ENCODE measurements around the gene ABCD4.

The ABCD4 gene

DNA sequence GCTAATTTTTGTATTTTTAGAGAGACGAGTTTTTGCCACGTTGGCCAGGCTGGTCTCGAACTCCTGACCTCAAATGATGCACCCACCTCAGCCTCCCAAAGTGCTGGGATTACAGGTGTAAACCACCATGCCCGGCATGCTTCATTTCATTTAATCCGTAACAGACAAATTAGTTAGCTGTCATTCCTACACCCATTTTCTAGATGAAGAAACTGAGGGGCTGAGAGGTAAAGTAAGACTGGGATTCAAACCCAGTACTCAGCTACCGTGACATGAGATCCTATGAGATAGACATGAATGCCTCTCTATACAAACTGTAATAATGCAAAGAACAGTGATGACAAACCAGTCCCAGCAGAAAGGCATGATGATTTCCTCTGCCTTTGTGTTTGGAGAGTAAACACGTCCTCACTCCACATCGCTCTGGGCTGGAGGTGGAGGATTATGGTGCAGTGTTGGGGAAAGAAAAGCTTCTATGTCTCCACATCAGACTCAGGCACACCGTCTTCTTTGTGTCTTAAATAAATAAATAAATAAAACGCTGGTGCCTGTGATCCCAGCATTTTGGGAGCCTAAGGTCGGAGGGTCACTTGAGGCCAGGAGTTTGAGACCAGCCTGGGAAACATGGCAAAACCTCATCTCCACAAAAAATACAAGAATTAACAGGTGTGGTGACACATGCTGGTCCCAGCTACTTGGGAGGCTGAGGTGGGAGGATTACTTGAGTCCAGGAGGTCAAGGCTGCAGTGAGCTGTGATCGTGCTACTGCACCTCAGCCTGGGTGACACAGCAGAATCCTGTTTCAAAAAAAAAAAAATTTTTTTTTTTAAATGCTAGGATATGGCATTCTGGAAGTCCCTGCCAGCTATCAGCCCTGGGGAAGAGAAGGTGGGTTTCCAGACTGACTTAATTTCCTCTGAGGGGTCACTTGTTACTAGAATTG lies 53.0 kb downstream of the ABCD4 start:
- ChIA-PET CTCF (interaction anchor here (0.7 kb wide), 1 partner anchor 393 kb away, joined by 4 read pairs; no protein-coding TSS in a partner anchor), POLR2A (ENCODE audit: low non-redundant PET) (no interaction called here)
- TF ChIP-seq, protein P1, sequence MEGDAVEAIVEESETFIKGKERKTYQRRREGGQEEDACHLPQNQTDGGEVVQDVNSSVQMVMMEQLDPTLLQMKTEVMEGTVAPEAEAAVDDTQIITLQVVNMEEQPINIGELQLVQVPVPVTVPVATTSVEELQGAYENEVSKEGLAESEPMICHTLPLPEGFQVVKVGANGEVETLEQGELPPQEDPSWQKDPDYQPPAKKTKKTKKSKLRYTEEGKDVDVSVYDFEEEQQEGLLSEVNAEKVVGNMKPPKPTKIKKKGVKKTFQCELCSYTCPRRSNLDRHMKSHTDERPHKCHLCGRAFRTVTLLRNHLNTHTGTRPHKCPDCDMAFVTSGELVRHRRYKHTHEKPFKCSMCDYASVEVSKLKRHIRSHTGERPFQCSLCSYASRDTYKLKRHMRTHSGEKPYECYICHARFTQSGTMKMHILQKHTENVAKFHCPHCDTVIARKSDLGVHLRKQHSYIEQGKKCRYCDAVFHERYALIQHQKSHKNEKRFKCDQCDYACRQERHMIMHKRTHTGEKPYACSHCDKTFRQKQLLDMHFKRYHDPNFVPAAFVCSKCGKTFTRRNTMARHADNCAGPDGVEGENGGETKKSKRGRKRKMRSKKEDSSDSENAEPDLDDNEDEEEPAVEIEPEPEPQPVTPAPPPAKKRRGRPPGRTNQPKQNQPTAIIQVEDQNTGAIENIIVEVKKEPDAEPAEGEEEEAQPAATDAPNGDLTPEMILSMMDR (conservative IDR thresholded peaks at IDR 0.05; ENCODE audit: low read depth) = no peak
- DNase-seq (ENCODE audit: low spot score) = no peak
- H3K27ac ChIP-seq = no peak overlapping the region

DNA sequence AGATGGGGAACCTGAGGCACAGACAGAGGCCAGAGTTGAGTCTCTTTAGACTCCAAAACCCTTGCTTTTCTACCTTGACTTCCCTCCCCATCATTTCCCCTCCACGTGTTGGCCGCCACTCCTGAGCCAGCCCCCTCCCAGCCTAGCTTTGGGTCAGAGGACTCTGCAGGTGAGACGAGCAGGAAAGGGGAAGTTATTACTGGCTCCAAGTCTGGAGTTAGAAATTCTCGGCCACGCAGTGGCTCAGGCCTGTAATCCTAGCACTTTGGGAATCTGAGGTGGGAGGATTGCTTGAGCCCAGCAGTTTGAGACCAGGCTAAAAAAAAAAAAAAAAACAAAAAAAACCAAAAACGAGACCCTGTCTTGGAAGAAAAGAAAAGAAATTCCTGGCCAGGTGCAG lies 54.7 kb downstream of the ABCD4 start:
- POLR2A ChIA-PET (ENCODE audit: low non-redundant PET) = no interaction called here
- CTCF ChIA-PET = interaction anchor here (0.7 kb wide), 1 partner anchor 138 kb away, joined by 3 read pairs; no protein-coding TSS in a partner anchor
- no peak overlapping the region for H3K27ac ChIP-seq
- no peak for DNase-seq (ENCODE audit: low spot score)
- TF ChIP-seq, protein P1 (conservative IDR thresholded peaks at IDR 0.05; ENCODE audit: low read depth) = no peak

DNA sequence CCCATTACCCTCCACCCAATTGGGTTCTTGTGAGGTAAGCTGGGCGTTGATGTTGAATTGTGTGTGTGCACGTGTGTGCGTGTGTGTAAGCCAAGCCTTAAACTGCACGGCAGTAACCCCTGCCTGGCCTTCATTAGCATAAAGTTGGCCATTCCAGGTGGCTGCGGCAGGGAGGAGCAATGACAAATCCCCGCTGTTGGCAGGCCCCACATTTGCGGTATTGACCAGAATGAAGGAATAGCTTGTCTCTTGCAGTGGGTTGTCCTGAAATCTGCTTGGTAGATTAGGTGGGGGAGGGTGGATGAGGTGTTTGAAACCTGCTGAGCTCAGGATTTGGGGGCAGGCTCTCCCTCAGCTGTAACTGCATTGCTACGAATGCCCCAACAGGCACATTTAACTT lies 56.2 kb downstream of the ABCD4 start:
- H3K27ac ChIP-seq = no peak overlapping the region
- ChIA-PET POLR2A (ENCODE audit: low non-redundant PET) (no interaction called here), CTCF (interaction anchor here (0.5 to 1.6 kb wide), 4 partner anchors 10 to 357 kb away, joined by 3 to 6 read pairs (median 3); partner anchors contain the start of gene ABCD4)
- DNase-seq (ENCODE audit: low spot score) = no peak
- TF ChIP-seq, protein P1 (conservative IDR thresholded peaks at IDR 0.05; ENCODE audit: low read depth) = no peak

DNA sequence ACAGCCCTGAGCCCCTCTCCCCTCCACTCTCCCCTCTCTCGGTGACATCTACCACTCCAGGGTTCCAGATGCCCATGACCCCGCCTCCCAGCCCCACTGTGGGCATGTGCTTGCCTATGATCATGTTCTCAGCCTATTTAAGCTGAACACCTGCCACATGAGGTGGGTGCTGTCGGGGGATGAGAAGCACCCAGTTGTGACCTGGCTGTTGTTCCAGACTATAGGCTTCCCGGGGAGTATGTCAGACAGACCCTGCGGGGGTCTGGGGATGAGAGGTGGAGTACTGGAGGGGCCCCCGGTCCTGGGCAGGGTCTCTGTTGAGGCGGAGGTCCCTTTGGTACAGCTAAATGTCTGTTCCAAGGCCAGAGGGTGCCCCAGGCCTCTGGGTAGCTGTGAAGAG lies 57.4 kb downstream of the ABCD4 start:
- no peak overlapping the region for H3K27ac ChIP-seq
- ChIA-PET CTCF (no interaction called here), POLR2A (ENCODE audit: low non-redundant PET) (interaction anchor here (0.5 kb wide), 1 partner anchor 51 kb away, joined by 3 read pairs; no protein-coding TSS in a partner anchor)
- no peak for DNase-seq (ENCODE audit: low spot score)
- TF ChIP-seq, protein P1 (conservative IDR thresholded peaks at IDR 0.05; ENCODE audit: low read depth) = no peak

DNA sequence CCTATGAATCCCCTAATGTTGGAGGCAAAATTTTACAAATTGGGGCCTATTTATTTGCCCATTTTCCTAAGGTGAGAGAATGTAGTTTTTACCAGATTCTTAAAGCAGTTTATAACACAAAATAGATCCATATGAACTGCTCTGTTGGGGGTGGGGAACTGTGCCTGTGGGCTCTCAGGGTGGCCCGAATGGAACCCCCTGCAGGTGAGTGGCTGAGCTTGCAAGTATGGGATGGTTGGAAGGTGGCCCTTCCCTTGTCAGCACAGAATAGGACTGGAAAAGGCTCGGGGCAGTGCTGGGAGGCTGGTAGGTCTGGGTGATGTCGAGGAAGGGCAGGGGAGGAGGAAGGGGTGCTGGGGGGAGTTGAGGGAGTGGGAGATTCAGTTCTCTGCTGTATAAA lies 58.6 kb downstream of the ABCD4 start:
- H3K27ac ChIP-seq = no peak overlapping the region
- ChIA-PET POLR2A (ENCODE audit: low non-redundant PET) (no interaction called here), CTCF (interaction anchor here (1.0 kb wide), 1 partner anchor 10 kb away, joined by 3 read pairs; no protein-coding TSS in a partner anchor)
- no peak for DNase-seq (ENCODE audit: low spot score)
- TF ChIP-seq, protein P1 (conservative IDR thresholded peaks at IDR 0.05; ENCODE audit: low read depth) = no peak

DNA sequence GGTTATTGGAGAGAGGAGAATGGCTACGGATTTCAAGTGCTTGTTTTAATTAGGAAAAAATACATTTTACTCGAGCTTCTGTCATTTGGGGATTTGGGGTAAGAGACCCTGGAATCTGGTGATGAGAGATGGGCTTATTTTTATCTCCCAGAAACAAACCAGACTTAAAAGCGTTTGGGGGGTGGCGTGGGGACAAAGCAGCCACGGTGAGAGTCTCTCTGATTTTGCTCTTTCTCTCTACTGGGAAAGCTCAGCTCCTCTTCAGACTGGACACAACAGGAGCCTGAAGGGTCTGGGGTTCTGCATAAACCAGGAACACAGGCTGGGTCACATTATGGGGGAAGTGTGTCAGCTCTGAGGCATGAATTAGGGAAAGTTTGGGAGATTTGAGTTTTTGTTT lies 59.7 kb downstream of the ABCD4 start:
- POLR2A ChIA-PET (ENCODE audit: low non-redundant PET) = no interaction called here
- no peak overlapping the region for H3K27ac ChIP-seq
- TF ChIP-seq, protein P1 (conservative IDR thresholded peaks at IDR 0.05; ENCODE audit: low read depth) = no peak
- DNase-seq (ENCODE audit: low spot score) = no peak
- CTCF ChIA-PET = interaction anchor here (1.0 kb wide), 2 partner anchors 9 to 14 kb away, joined by 3 to 7 read pairs; no protein-coding TSS in a partner anchor

Data from RWPE1 (cell line).